Rectal smooth muscle tissue (tissue), 1 donor: ENCODE data around the gene CYRIA.

Source experiments
- H3K27ac ChIP-seq: one replicate; pipeline ENCODE4 v1.7.0; 2013; ENCODE audit warnings: low read depth, low read length, inconsistent platforms
- H3K27me3 ChIP-seq: one replicate; pipeline ENCODE4 v1.7.0; 2013; ENCODE audit warnings: low read length; ENCODE audit not compliant: control insufficient read depth, insufficient read depth
- H3K36me3 ChIP-seq: one replicate; pipeline ENCODE4 v1.7.0; 2013; ENCODE audit warnings: low read length; ENCODE audit not compliant: control insufficient read depth, insufficient read depth
- H3K4me1 ChIP-seq: one replicate; pipeline ENCODE4 v1.7.0; 2013; ENCODE audit warnings: low read length; ENCODE audit not compliant: control insufficient read depth, insufficient read depth
- H3K4me3 ChIP-seq: one replicate; pipeline ENCODE4 v1.7.0; 2013; ENCODE audit warnings: low read length
- H3K9ac ChIP-seq: one replicate; pipeline ENCODE4 v1.7.0; 2013; ENCODE audit warnings: low read length

CYRIA gene

GRCh38 chr2:16632598-16632997 is 33.0 kb downstream of the CYRIA start:
- Histone ChIP-seq H3K4me3 (no peak overlapping the region), H3K9ac (no peak overlapping the region), H3K27me3 (no peaks in the 10 kb centered on the region), H3K36me3 (no peaks in the 10 kb centered on the region), H3K27ac (no peak overlapping the region), H3K4me1 (no peaks in the 10 kb centered on the region)

GRCh38 chr2:16630463-16630862 is 35.2 kb downstream of the CYRIA start:
- no peak overlapping the region for H3K27ac ChIP-seq
- no peak overlapping the region for H3K4me3 ChIP-seq
- H3K27me3 ChIP-seq = no peaks in the 10 kb centered on the region
- H3K4me1 ChIP-seq = no peaks in the 10 kb centered on the region
- H3K36me3 ChIP-seq = no peaks in the 10 kb centered on the region
- H3K9ac ChIP-seq = no peak overlapping the region

DNA sequence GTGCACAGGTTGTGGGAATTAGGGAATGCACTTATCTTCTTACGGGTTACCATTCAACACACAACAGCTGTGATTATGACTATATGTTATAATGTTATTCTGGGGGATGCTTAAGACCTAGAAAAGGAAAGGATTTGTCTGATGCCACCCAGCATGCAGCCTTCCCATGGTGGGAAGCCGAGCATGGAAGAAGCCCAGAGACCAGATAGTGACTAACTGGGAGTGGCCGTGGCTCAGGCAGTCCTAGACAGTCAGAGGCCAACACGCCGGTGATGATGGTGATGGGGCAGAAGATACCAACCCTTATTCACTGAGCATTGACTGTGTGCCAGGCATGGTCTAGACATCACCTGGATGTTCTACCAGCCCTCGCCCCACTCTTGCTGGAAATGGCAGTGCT is 35.9 kb downstream of the CYRIA start:
- H3K36me3 ChIP-seq = no peaks in the 10 kb centered on the region
- H3K9ac ChIP-seq = no peak overlapping the region
- no peaks in the 10 kb centered on the region for H3K27me3 ChIP-seq
- no peak overlapping the region for H3K27ac ChIP-seq
- H3K4me3 ChIP-seq = no peak overlapping the region
- H3K4me1 ChIP-seq = no peaks in the 10 kb centered on the region

DNA sequence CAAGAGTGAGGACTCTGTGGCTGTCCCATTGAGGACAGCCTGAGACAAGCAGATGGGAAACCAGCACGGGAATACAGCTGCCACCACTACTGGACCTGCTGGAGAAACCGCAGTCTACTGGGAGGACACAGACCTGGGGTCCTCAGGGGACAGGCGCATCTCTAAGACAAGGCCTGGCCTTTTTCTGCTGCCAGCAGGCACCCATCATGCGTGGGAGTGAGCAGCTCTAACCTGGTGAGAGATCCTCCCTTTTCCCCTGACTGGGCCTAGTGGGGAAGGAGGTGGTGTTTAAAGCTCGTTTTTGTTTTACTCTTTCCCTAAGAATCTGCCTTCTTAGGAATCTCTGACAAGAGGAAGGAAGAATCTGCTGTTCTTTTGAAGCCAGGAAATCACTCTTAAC is 36.6 kb downstream of the CYRIA start:
- Histone ChIP-seq H3K9ac (no peak overlapping the region), H3K27ac (no peak overlapping the region), H3K36me3 (no peaks in the 10 kb centered on the region), H3K4me1 (no peaks in the 10 kb centered on the region), H3K4me3 (no peak overlapping the region), H3K27me3 (no peaks in the 10 kb centered on the region)

DNA sequence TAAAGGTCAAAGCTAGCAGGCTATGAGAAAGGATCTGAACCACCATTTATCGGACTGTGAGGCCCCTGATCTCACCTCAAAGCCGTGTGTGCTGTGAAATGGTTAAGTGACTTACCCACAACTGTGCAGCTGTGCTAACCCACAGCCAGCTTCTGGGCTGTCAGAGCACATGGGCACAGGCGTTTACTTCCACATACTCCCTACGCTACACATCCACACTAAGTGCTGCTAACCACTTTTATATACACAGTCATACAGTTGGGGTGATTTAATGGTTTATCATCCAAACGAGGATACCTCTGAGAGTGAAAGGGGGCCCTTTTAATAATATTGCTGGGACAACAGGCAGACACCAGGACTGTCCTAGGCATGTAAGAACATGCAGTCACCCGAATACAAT is 37.3 kb downstream of the CYRIA start:
- no peaks in the 10 kb centered on the region for H3K4me1 ChIP-seq
- H3K27ac ChIP-seq = no peak overlapping the region
- H3K9ac ChIP-seq = no peak overlapping the region

GRCh38 chr2:16626997-16627605 is 38.5 kb downstream of the CYRIA start:
- H3K4me1 ChIP-seq = no peaks in the 10 kb centered on the region
- H3K27ac ChIP-seq = no peak overlapping the region
- no peaks in the 10 kb centered on the region for H3K27me3 ChIP-seq
- no peak overlapping the region for H3K4me3 ChIP-seq
- no peak overlapping the region for H3K9ac ChIP-seq
- H3K36me3 ChIP-seq = no peaks in the 10 kb centered on the region

More for the DNA sequence above, 37.3 kb downstream of the CYRIA start:
- no peaks in the 10 kb centered on the region for H3K27me3 ChIP-seq
- H3K4me3 ChIP-seq = no peak overlapping the region
- no peaks in the 10 kb centered on the region for H3K36me3 ChIP-seq

DNA sequence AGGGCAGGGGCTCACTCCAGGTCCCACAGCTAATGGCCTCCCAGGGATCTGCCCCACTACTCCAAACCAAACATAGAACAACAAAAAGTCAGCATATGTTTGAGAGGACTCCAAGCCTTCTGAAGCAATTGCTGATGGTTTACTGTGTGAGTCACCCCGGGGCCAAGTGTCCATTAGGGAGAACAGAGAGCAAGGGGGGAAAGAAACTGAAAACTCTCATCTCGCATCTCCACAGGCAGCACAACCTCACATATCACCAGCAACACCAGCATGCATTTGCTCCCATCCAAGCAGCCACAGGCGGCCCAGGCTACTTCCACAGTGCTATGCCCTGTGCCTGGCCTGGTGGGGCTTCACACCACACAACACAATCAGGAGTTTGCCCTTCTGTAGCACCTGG is 39.1 kb downstream of the CYRIA start:
- no peak overlapping the region for H3K27ac ChIP-seq
- no peaks in the 10 kb centered on the region for H3K27me3 ChIP-seq
- H3K9ac ChIP-seq = no peak overlapping the region
- no peaks in the 10 kb centered on the region for H3K36me3 ChIP-seq
- H3K4me3 ChIP-seq = no peak overlapping the region
- H3K4me1 ChIP-seq = no peaks in the 10 kb centered on the region

DNA sequence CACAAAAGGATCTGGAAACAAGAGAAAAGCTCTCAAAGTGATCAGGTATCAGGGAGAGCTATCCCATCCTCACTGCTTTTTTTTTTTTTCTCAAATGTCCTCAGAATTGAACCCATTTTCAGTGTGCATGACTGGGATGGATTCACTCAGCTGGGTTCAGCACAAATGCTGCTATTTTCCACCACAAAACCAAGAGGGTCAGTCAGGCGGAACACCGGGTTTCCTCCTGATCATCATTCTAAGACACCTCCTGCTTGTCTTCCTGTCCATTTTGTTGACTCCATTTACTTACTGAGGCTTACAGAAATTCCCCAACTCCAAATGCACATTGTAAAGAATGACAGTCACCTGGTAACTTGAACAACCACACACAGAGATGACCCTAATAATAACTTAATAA is 39.9 kb downstream of the CYRIA start:
- Histone ChIP-seq H3K27me3 (no peaks in the 10 kb centered on the region), H3K36me3 (no peaks in the 10 kb centered on the region), H3K27ac (no peak overlapping the region), H3K4me1 (no peaks in the 10 kb centered on the region), H3K9ac (no peak overlapping the region), H3K4me3 (no peak overlapping the region)

GRCh38 chr2:16625201-16625729 is 40.4 kb downstream of the CYRIA start:
- Histone ChIP-seq H3K27ac (no peak overlapping the region), H3K9ac (no peak overlapping the region), H3K36me3 (no peaks in the 10 kb centered on the region), H3K4me3 (no peak overlapping the region), H3K27me3 (no peaks in the 10 kb centered on the region), H3K4me1 (no peaks in the 10 kb centered on the region)

DNA sequence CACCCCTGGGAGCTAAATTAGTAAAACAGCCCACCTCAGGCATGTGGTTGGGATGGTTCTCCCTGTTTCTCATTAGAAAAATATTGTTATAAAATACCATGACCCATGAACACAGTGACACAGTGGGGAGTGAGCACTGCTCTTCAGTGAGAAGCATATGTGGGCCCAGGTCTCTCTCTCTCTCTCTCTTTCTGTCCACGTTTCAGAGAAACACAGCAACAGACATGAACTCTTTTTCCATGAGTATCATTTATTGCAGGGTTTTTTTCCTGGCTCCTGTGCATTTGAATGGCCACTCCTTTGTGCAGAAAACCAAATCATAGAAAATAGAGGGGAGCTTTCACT is 41.2 kb downstream of the CYRIA start:
- peaks cover 2% of the 10 kb centered on the region for H3K36me3 ChIP-seq
- no peak overlapping the region for H3K4me3 ChIP-seq
- no peak overlapping the region for H3K27ac ChIP-seq
- H3K9ac ChIP-seq = no peak overlapping the region
- no peaks in the 10 kb centered on the region for H3K4me1 ChIP-seq
- no peaks in the 10 kb centered on the region for H3K27me3 ChIP-seq

DNA sequence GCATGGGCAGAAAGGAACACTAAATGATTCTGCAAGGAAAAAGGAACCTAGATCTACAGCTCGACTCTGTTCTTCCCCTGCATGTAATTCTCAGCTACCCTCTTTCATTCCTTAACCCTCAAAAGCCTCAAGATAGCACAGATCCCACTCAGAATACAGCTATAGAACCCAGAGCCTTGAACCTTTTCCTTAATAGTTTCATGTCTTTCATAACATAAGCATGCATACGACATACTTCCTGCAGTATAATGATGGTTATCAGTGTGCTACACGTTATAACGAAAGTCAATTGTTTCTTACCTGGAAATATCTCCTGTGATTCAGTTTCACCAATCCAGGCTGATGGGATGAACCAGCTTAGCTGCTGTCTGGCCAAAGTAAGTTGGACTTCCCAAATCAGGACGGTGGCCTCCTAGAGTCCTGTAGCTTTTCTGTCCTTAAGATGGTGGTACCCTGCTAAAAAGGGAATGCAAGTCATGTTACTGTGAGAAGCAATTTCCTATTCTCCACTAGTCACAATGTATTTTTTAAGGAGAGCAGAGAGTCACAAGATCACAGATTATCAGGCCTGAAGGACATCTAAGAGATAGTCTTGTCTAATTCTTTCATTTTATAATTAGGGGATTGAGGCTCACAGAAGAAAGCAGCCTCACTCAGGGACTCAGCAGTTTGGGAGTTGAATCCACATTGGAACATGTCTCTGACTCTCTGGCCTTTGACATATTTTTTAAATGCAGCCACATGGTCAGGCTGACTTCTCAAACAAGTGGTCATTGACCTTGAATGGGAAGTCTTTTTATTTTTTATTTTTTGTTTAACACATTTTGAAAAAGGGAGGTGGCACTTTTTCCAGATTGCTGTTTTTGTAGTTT is 41.8 kb downstream of the CYRIA start:
- Histone ChIP-seq H3K27me3 (no peaks in the 10 kb centered on the region), H3K36me3 (peaks cover 6% of the 10 kb centered on the region), H3K27ac (no peak overlapping the region), H3K4me1 (no peaks in the 10 kb centered on the region), H3K4me3 (no peak overlapping the region), H3K9ac (no peak overlapping the region)

- Histone ChIP-seq H3K4me1 (no peaks in the 10 kb centered on the region), H3K36me3 (peaks cover 7% of the 10 kb centered on the region), H3K27ac (no peak overlapping the region)
Observed at GRCh38 chr2:16623031-16623430, 42.6 kb downstream of the CYRIA start.

More at GRCh38 chr2:16623031-16623430, 42.6 kb downstream of the CYRIA start:
- Histone ChIP-seq H3K9ac (no peak overlapping the region), H3K4me3 (no peak overlapping the region), H3K27me3 (no peaks in the 10 kb centered on the region)
